Uterus (tissue), 4 donors: ENCODE data around the gene ADPRHL1. TPM values are rescaled to one million over a fixed set of nuclear protein-coding genes. Genes with fewer than 3 reads are reported as not detected.
A peak's percentile ranks its signal among the peaks of the same experiment; 100 is the strongest.

Experiments used
- DNase-seq, 2 donors: peaks; one replicate each; pipeline ENCODE4 v3.0.0-alpha.2; 2019 to 2020
- H3K27ac ChIP-seq, 2 donors: fragments of 200-600 bp; sonication (generic); 1 replicate in 1 of 2; 2 replicates in 1 of 2; pipeline ENCODE4 v1.5.1; 2016 to 2018
- H3K27me3 ChIP-seq, 2 donors: fragments of 200-600 bp; sonication (generic); one replicate each; pipeline ENCODE4 v1.5.1; 2018 to 2019; ENCODE audit warnings: control low read depth in 1 of 2
- H3K36me3 ChIP-seq, 2 donors: fragments of 200-600 bp; sonication (generic); one replicate each; pipeline ENCODE4 v1.5.1; 2019; ENCODE audit warnings: control low read depth in 1 of 2
- H3K4me1 ChIP-seq, 2 donors: fragments of 200-600 bp; sonication (generic); one replicate each; pipeline ENCODE4 v1.5.1; 2018 to 2019; ENCODE audit warnings: control low read depth in 1 of 2
- H3K4me3 ChIP-seq, 2 donors: fragments of 200-600 bp; sonication (generic); 1 replicate in 1 of 2; 2 replicates in 1 of 2; pipeline ENCODE4 v1.5.1; 2018 to 2019; ENCODE audit warnings: mild to moderate bottlenecking in 1 of 2
- H3K9me3 ChIP-seq, 2 donors: fragments of 200-600 bp; sonication (generic); one replicate each; pipeline ENCODE4 v1.5.1; 2019; ENCODE audit warnings: control low read depth in 1 of 2
- CTCF ChIP-seq, 4 experiments: fragments of 200-600 bp in 2 of 4; fragments of 450-650 bp in 2 of 4; sonication (generic) in 2 of 4; IDR thresholded peaks; one replicate each; pipeline ENCODE4 v1.5.1; 2016 to 2019; ENCODE audit warnings: antibody characterized with exemption in 4 of 4, mild to moderate bottlenecking in 2 of 4, moderate library complexity in 1 of 4
- POLR2A ChIP-seq, 2 donors: fragments of 450-650 bp; IDR thresholded peaks; one replicate each; pipeline ENCODE4 v1.6.1; 2016; ENCODE audit warnings: antibody characterized with exemption in 2 of 2, mild to moderate bottlenecking in 1 of 2, moderate library complexity in 1 of 2
- intact Hi-C: fragments of 100-400 bp; cut with DNase I; formaldehyde crosslinking; loops from one replicate; pipeline ENCODE4 v1.15.1; 2023; ENCODE audit warnings: low total_unique reads
- total RNA-seq, 4 donors: library from RNA; depleted of rRNA in 3 of 4; stranded (reverse); fragments of >200 nt in 3 of 4; gene quantifications; one replicate each; pipeline versions ENCODE4 v1.1.0 to v1.2.4, GENCODE V29; 2014 to 2023
- donor health status: DM: yes; HTN: yes; CAD: no.

Gene ADPRHL1
- total RNA-seq, 4 donors from 2014 or later: 1.6 to 3.3 TPM; not detected in 2

DNA sequence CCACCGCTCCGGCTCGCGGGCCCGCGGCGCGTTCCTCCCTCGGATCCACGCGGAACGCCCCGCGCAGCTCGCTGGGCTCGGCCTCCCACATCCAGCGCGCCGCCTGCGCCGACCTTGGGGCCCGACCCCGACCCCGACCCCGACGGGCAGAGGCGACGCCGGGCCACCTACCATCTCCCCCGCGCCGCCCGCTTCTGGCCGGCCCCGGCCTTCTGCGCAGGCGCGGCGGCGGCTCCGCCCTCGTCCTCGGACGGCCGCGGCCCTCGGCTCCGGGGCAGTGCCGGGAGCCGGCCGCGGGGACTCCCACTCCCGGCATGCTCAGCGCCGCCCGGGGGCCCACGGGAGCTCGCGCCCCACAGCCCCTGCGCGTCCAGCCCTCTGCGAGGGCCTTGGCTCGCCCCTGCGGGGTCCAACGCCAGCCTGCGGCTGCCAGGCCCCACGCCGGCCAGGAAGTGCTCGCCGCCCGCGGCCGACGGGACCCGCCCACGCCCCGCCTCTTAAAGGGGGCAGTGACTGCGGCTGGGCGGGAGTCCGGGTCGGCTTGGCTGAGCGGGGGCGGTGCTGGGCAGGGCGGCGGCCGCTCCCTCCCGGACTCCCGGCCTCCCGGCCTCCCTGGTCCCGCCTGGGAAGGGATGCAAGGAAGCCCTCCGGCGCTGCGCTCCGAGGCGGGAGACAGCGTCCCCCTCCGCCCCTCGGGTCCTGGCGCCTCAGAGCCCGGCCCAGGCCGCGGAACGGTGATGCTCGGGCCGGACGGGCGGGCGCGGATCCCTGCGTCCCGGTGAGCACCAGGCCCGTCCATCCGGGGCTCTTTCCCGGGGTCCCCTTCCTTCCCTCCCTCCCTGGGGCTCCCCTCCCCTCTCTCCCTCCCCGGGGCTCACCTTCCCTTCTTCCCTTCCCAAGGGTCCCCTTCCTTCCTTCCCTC lies 37.5 kb upstream of the ADPRHL1 start, which contains the start of gene DCUN1D2:
DCUN1D2 (minus strand) TSS at position 216 of the 922 bp plus-strand sequence; CDS start at position 174, 42 bp downstream.
- no peaks in the 10 kb centered on the region for H3K9me3 ChIP-seq
- no peaks in the 10 kb centered on the region for H3K27me3 ChIP-seq
- H3K4me1 ChIP-seq: peaks cover 4 to 5% of the 10 kb centered on the region in 2 donors
- H3K4me3 ChIP-seq: peak within 1 kb of the TSS; percentile 81 to 87
- peak; percentile 68 to 84 for TF ChIP-seq POLR2A (IDR thresholded peaks at IDR 0.05)
- TF ChIP-seq CTCF (IDR thresholded peaks at IDR 0.05): peak in 1 of 4 experiments; percentile 42
- H3K36me3 ChIP-seq: no peaks in the 10 kb centered on the region
- intact Hi-C loops: no loop called here
- peak; percentile 93 to 97 for DNase-seq
- peak within 1 kb of the TSS; percentile 88 to 95 for H3K27ac ChIP-seq

DNA sequence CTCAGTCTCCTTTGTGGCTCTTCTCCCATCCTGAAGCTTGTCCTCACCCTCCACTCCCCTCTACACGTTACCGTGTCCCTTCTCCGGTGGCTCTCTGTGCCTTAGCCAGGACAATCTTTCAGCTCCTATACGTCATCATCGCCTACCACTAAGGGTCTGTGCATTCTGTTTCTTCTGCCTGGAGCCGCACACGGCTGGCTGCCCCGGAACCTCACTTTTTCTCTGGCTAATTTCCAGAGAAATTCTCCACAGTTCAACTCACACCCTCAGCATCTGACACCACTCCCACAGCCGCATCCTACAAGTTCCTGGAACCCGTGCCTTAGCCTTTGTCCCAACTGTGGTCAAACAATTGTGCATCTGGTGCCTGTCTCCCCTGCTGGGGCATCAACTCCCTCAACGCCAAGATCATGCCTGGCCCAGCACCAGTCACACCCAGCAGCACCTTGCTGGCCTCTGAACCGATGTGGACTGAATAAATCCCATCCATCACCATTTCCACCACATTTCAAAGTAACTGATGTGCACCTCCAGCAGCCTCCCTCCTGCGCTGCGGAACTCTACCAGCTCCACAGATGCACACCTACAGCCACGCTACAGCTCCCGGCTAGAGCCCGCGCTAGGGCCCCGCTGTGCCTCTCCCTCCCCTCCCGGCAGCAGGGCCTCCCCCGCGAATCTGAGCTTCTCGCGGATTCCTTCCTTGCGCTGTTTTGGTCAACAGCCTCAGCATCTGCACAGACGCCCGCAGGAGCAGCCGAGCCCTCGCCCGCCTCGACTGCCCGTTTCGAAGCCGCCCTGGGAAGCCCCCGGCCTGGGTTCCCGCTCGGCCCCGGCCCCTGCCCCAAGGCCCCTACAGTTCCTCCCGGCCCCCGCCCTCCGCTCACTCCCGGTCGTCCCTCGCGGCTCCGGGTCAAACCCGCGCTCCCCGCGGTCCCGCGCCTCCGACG lies 36.5 kb upstream of the ADPRHL1 start:
- Histone ChIP-seq H3K27me3 (no peaks in the 10 kb centered on the region), H3K27ac (peak overlapping the region; percentile 70 to 95), H3K4me3 (peak overlapping the region; percentile 61 to 81), H3K36me3 (no peaks in the 10 kb centered on the region), H3K4me1 (peaks cover 0 to 4% of the 10 kb centered on the region in 2 donors), H3K9me3 (no peaks in the 10 kb centered on the region)
- peak in 1 of 2 donors; percentile 46 for DNase-seq
- intact Hi-C loops: no loop called here
- TF ChIP-seq CTCF (IDR thresholded peaks at IDR 0.05): no peak
- no peak for TF ChIP-seq POLR2A (IDR thresholded peaks at IDR 0.05)

GRCh38 chr13:113489171-113489548 lies 35.9 kb upstream of the ADPRHL1 start:
- Histone ChIP-seq H3K36me3 (no peaks in the 10 kb centered on the region), H3K9me3 (no peaks in the 10 kb centered on the region), H3K27ac (peak overlapping the region in 1 of 2 donors; percentile 70), H3K4me3 (peak overlapping the region; percentile 61 to 81), H3K27me3 (no peaks in the 10 kb centered on the region), H3K4me1 (peaks cover 0 to 4% of the 10 kb centered on the region in 2 donors)
- DNase-seq: no peak
- TF ChIP-seq CTCF (IDR thresholded peaks at IDR 0.05) (no peak), POLR2A (IDR thresholded peaks at IDR 0.05) (no peak)
- intact Hi-C loops: no loop called here

DNA sequence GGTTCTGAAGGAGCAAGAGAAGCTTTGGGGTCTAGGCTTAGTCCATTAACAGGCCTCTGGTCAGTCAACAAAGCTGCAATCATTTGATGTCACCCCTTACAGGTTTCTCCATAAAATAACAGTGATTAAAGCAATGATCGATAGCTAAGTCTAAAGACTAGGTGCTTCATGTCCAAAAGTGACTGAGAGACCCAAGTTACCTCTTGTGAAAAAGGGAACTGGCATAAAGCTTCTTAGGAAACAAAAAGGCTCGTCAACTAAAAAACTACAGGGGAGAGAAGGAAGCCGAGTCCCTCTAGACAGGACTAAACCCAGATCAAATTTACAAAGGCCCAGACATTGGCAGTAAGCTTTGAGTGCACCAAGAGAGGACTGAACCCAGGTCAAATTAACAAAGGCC lies 35.0 kb upstream of the ADPRHL1 start:
- H3K9me3 ChIP-seq: no peaks in the 10 kb centered on the region
- H3K4me1 ChIP-seq: peaks cover 0 to 4% of the 10 kb centered on the region in 2 donors
- H3K27me3 ChIP-seq: no peaks in the 10 kb centered on the region
- no peak overlapping the region for H3K27ac ChIP-seq
- TF ChIP-seq POLR2A (IDR thresholded peaks at IDR 0.05) (no peak), CTCF (IDR thresholded peaks at IDR 0.05) (no peak)
- intact Hi-C loops: no loop called here
- H3K36me3 ChIP-seq: no peaks in the 10 kb centered on the region
- no peak overlapping the region for H3K4me3 ChIP-seq
- no peak for DNase-seq
